ENCODE data around the gene TMEM158.

Gene TMEM158

GRCh38 chr3:45199837-45200648, 26.0 kb downstream of the TMEM158 start:
- no peak for DNase-seq

- DNase-seq, result no peak
Measured at GRCh38 chr3:45198264-45199260, 27.5 kb downstream of the TMEM158 start.

GRCh38 chr3:45194791-45195190, 31.3 kb downstream of the TMEM158 start:
- DNase-seq, result no peak

GRCh38 chr3:45191924-45192417, 34.1 kb downstream of the TMEM158 start:
- DNase-seq, result no peak

GRCh38 chr3:45191424-45191823, 34.7 kb downstream of the TMEM158 start:
- no peak for DNase-seq

DNA sequence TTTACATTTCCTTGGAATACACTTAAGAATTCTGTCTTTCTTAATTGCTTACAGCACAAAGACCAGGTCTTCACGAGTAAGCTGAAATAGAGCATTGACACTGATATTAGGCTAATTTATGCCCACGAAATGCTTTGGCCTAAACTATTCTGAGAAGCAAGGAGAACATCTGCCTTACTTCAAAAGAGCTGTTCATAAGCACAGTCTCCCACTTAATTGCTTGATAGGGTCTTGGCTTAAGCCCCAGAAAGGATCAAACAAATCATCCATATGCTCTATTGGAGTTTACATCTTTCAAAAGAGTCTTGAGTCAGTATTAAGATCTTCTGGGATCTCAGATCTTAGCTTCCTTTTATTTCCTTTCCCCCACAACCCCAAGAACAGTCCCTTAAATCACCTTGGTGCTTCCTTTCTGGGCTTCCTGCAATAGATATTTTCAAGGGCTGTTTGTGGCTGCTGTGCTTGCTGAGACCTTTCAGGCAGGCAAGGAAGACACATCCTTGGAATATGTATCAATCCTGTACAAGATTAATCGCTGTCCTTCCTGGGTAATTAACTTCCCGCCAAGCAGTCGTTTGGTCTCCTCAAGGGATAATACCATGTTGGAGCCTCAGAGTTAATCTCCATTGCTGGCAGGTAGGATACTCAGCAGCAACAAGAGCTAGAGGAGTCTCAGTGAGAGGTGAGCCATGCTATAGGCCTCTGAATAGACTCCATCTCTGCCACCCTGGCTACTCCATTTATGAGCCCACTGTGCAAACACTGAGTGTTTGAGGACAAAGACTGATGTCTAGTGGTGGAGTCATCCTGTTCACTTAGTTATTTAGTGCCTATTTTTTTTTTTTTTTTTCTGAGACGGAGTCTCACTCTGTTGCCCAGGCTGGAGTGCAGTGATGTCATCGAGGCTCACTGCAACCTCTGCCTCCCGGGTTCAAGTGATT, 37.1 kb downstream of the TMEM158 start:
- DNase-seq, result no peak

- no peak for DNase-seq
Measured at GRCh38 chr3:45187694-45188141, 38.4 kb downstream of the TMEM158 start.

DNA sequence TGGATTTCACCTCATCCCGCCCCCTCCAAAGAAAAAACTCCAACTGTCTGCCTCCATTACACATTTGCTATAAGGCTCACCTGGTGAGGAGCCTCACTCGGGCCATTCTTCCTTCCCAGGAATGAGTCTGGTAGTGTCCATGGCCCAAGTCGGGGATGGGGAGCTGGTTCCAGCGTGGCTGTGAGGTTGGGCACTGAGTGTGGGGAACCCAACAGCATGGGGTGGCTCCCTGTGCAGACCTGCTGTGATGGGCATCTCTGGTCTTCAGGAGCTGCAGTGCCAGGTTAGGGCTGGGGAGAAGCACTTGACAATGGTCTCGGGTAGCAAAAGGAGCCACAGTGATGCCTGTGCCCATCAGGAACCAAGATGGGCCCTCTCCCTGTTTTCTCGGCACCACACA, 39.2 kb downstream of the TMEM158 start:
- no peak for DNase-seq

GRCh38 chr3:45185461-45185860, 40.6 kb downstream of the TMEM158 start:
- no peak for DNase-seq

- no peak for DNase-seq
Measured at GRCh38 chr3:45185052-45185451, 41.0 kb downstream of the TMEM158 start.

- no peak for DNase-seq
Measured at GRCh38 chr3:45183872-45184262, 42.2 kb downstream of the TMEM158 start.

DNA sequence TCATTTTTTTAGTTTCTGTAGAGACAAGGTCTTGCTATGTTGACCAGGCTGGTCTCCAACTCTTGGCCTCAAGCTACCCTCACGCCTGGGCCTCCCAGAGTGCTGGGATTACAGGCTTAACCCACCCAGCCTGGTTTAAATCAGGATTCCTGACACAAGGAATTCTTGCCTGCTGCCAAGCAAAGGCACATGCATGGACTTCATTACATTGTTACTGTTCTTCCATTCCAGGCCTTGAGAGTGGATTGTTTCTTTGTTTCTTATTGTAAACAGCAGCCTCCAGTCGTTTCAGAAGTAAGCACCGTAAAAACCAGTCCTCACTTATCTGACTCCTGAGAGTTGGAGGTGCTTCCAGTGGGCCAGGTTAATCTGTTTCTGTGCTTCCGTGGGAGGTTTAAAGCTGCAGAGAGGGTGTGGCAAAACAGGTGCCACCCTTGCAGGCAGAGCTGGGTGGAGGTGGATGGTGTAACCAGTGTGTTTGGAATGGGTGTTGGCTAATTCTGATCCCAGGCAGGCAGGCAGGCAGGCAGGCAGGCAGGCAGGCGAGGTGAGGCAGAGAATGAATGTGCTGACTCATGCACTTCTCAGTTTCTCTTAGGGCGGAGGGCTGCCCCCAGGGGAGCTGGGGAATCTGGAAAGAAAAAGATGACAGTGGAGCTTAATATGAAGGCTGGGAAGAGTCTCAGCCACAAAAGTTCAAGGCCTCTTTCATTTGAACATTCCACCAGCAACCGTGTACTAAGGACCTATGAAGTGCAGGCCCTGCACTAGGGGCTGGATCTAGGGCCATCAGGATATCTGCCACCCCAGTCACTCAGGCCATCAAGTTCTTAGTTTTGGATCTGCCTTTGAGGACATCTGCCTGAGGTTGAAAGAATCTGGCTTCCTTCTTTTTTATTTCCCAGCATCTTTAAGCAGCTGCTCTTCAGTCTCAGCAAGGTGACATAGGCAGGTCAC, 42.9 kb downstream of the TMEM158 start:
- DNase-seq, result no peak

- no peak for DNase-seq
Measured at GRCh38 chr3:45181496-45181895, 44.6 kb downstream of the TMEM158 start.

DNA sequence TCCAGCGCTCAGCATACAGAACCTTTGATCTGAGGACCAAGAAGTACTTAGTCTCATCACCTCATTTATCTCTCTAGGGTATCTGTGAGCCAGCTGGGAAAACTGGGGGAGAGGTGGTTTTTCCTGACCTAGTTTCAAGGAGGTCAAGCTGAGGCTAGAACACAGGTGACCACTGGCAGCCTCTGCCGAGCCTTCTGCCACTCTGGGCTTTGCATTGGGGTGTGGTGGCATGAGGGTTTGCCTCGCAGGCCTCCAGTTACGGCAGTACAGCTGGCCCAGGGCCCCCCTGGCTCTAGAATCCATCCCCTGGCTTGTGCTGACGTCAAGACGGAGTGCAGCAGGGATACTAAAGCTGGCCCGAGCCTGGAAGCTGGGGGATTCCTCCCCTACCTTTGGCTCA, 45.2 kb downstream of the TMEM158 start:
- no peak for DNase-seq

- DNase-seq, result no peak
Measured at GRCh38 chr3:45180051-45180450, 46.0 kb downstream of the TMEM158 start.

GRCh38 chr3:45179163-45179562, 46.9 kb downstream of the TMEM158 start:
- DNase-seq, result no peak

- no peak for DNase-seq
Measured at GRCh38 chr3:45178183-45179023, 47.7 kb downstream of the TMEM158 start.

GRCh38 chr3:45176912-45177311, 49.2 kb downstream of the TMEM158 start:
- DNase-seq, result no peak

Data from CD4-positive, alpha-beta T cell treated with Interferon gamma for 1 hour (primary cell).